ENCODE results near the gene KCND2. TPM values are rescaled to one million over a fixed set of nuclear protein-coding genes. Genes with fewer than 3 reads are reported as not detected.
A peak's percentile ranks its signal among the peaks of the same experiment; 100 is the strongest.
"Not testable (repeated sequence)": the region's sequence is repeated elsewhere in the genome, so short reads cannot be mapped to it uniquely, and the experiment has no call there.

KCND2 gene
- polyA plus RNA-seq, 1 donor: 1.2 TPM

DNA sequence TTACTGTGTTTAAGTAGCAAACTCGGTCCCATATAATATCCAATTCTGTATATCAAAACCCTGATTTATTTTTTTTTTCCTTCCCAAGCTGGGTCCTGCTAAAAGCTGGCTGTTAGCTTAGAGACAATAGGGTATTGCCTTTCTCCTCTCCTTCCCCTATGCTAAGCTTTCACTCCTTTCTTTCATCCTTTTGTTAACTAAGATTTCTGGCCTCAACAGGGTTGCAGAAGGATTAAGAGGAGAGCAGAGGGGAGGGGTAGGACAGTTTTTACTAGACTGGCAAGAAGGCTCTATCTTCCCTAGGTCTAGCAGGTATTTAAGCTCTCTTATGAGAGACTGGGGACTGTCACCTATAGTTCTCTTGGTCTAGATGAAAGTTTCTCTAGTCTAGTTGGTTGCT is 229.2 kb downstream of the KCND2 start:
- DNase-seq (ENCODE audit: low read depth): no peak

DNA sequence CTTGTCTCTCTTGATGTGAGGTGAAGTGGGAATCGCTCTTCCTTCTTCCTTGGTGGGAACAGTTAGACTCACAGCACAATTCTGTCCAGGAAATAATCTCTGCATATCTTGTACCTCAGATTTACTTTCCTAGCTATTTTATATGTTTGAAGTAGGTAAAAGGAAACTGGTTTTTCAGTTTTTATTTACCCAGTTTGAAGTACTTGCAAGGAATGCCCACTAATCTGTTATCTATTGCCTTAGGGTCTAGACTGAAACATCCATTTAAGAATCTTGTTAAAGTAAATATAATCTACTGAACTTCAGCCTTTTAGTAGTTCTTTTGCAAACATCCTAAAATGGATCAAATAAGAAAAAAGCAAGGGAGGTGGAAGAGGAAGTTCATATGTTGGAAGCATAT is 229.8 kb downstream of the KCND2 start:
- DNase-seq (ENCODE audit: low read depth): no peak

DNA sequence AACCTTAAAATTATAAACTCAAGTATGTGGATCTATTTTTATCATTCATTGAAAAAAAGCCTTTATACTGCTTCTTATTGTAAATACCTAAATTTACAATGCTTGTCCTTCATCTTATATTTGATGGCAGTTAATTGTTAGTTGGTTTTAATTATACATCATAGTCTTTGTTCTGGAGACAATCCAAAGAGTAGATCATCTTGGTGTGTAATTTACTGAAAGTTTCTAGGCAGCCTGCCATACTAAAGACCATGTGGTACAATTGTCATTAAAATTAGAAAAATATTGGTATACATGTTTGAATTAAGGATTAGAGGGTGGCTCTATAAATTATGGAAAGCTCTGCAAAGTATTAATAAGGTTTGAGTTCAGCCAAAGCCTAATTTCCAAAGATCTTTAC is 231.4 kb downstream of the KCND2 start:
- DNase-seq (ENCODE audit: low read depth): no peak

- DNase-seq (ENCODE audit: low read depth): no peak
Measured at GRCh38 chr7:120505770-120506169, 232.8 kb downstream of the KCND2 start.

GRCh38 chr7:120512701-120513100 is 239.7 kb downstream of the KCND2 start:
- no peak for DNase-seq (ENCODE audit: low read depth)

GRCh38 chr7:120519224-120519623 is 246.2 kb downstream of the KCND2 start:
- no peak for DNase-seq (ENCODE audit: low read depth)

- DNase-seq (ENCODE audit: low read depth): no peak
Measured at GRCh38 chr7:120521761-120522737, 249.1 kb downstream of the KCND2 start.

- no peak for DNase-seq (ENCODE audit: low read depth)
Measured at GRCh38 chr7:120523985-120524384, 251.0 kb downstream of the KCND2 start.

DNA sequence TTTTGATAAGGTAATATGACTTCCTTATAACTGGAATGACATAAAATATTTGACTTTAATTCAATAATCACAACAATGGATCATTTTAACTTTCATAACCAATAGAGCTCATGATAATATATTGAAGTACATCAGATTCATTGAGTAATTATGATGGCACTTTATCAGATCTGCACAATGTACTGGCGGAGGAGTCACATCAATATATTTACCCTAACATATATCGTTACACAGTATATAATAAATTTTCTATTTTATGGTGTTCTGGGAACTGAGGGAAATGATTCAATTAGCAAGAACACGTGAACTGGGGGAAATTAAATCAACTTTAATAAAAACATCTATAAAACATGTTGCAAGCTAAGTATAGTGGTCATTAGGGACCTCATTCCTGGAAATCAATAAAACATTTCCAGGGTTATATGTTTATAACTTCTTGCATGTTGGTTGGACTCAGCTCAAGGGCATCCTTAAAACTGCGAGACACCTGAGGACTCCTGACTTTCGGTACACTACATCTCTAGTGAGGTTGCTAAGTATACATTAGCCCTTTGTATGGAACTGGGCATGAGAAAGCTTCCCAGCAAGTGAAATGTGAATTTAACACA is 254.0 kb downstream of the KCND2 start:
- no peak for DNase-seq (ENCODE audit: low read depth)

- DNase-seq (ENCODE audit: low read depth): no peak
Measured at GRCh38 chr7:120529736-120530135, 256.8 kb downstream of the KCND2 start.

DNA sequence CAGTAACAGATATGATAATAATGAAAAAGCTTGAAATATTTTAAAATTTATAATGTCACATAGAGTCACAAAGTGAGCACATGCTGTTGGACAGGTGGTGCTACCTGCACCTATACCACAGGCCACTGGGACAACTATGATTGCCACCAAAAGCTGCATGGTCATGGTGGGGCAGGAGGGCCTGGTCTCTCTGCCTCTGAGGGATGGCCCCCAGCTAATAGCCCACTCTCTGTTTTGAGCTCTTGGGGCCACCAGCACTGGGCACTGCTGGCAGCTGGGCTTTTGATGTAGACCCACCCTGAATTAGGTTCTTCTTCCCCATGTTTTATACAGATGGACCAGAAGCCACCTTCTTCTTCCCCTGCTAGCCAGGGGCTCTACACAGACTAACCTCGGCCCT is 265.4 kb downstream of the KCND2 start:
- DNase-seq (ENCODE audit: low read depth): no peak

GRCh38 chr7:120539321-120539720 is 266.3 kb downstream of the KCND2 start:
- no peak for DNase-seq (ENCODE audit: low read depth)

- no peak for DNase-seq (ENCODE audit: low read depth)
Measured at GRCh38 chr7:120547605-120548004, 274.6 kb downstream of the KCND2 start.

- no peak for DNase-seq (ENCODE audit: low read depth)
Measured at GRCh38 chr7:120550494-120551048, 277.6 kb downstream of the KCND2 start.

DNA sequence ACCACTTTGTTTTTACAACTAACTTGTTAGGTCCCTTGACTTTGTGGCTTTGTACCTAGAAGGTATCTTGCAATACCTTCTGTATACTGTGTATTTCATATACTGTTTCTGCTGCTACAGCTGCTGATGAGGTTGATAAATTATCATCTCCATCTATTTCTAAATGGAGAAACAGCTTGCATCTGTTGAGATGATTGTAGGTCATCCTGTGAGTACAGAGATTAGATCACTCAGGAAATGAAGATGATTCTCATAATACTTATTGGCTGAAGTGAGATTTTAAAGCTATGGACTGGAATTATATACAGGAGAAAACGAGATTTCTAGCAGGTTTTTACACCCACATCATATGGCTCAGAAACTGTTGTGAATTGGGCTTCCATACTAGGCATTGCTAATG is 280.5 kb downstream of the KCND2 start:
- DNase-seq (ENCODE audit: low read depth): no peak

DNA sequence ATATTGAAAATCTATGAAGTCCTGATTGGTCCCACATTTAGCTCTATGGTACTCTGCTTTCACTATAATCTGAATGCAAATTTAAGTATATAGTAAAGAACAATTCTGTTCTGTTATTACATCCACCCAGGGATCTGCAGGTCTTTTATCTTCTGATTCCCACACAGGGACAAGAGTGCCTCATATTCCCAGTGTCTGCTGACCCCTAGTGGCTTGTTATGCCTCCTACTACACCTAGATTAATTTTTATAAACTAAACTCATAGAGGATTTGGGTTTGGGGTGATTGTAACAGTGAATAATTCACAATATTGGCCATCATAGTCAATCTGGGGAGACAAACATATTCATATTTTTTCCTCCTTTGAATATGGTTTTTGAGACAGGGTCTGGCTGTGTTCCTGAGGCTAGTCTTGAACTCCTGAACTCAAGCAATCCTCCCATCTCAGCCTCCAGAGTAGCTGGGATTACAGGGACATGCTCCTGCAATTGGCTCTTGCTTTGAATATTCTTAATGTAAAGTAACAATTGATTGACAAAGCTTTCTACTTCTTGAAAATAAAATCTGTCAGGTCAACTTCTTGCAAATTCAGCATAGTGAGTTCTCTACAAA is 282.1 kb downstream of the KCND2 start:
- DNase-seq (ENCODE audit: low read depth): peak; percentile 16

- DNase-seq (ENCODE audit: low read depth): no peak
Measured at GRCh38 chr7:120564145-120564544, 291.2 kb downstream of the KCND2 start.

DNA sequence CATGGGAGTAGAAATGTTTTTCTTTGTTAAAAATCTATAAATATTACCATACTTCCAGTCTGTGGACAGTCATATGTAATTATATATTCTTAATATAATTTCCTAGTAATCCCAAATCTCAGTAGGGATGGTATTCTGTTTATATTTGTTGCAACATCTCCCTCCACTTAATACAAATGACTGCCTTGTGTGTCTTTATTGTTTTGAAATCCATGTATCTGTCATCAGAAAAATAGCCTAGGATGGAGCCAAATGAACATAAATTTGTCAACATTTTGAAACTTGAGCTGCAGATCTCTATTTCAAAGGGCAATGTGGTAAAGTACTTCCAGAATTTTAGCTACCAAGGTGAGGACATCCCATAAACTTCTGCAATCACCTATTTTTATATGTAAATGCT is 294.2 kb downstream of the KCND2 start:
- DNase-seq (ENCODE audit: low read depth): no peak

DNA sequence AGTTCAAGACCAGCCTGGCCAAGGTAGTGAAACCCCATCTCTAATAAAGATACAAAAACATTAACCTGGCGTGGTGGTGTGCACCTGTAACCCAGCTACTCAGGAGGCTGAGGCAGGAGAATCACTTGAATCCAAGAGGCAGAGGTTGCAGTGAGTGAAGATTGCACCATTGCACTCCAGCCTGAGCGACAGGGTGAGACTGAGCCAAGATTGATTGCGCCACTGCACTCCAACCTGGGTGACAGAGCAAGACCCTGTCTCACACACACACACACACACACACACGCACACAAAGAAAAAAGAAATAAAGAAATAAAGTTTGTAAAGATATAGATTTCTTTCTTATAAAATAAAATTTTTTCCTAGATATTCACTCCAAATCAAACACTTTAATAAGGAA is 305.7 kb downstream of the KCND2 start:
- not testable (repeated sequence) for DNase-seq (ENCODE audit: low read depth)

GRCh38 chr7:120582916-120583315 is 309.9 kb downstream of the KCND2 start:
- no peak for DNase-seq (ENCODE audit: low read depth)

DNA sequence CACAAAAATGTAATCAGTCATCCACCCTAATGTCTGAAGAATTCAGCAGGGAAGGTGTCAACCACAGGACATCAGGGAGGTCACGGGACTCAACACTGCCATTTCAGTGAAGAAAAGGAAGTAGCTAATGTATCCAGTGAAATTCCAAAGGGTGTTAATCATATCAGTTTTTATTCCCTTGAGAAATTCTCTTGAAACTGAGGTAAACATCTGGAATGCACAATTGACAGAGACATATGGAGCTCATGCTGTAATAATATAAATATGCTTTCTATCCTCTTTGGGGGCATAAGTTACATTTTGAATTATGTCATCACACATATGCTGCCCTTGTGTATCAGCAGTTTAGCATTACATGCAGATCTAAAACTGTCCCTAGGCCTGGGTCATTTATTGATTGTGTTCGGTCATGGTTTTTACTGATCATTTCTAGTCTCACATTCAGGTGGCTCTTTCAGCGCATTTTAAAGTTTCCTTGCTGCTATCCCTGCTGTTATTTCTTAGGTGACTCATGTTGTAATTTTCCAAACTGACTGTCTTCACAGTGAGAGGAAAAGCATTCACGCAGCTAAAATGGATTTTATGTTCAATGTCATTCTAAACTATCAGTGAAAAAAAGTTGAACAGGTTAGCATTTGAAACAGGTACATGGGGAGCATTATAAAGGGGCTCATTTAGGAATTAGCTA is 311.1 kb downstream of the KCND2 start:
- no peak for DNase-seq (ENCODE audit: low read depth)

GRCh38 chr7:120586571-120586970 is 313.6 kb downstream of the KCND2 start:
- DNase-seq (ENCODE audit: low read depth): no peak
